ENCODE data around the gene LRP1B.
"Not testable (repeated sequence)": the region's sequence is repeated elsewhere in the genome, so short reads cannot be mapped to it uniquely, and the experiment has no call there.

Gene LRP1B

DNA sequence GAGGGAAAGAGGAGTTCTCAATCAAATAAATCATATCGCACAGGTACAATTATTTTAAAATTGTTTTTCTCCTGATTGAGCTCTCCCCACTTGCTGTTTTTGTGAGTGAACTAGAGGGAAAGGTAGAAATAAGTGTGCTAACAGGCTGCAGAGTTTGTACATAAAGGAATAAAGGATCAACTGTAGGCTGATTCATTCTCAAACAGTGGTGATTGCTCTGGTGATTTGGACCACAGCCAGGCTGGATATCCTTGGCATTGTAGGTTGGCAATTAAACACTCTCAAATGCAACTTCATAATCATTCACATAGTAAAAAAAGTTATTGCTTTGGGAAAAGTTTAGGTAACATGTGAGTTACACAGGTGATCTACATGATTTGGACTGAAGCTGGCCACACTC, 29.8 kb downstream of the LRP1B start:
- no peak for DNase-seq (ENCODE audit: low spot score)

DNA sequence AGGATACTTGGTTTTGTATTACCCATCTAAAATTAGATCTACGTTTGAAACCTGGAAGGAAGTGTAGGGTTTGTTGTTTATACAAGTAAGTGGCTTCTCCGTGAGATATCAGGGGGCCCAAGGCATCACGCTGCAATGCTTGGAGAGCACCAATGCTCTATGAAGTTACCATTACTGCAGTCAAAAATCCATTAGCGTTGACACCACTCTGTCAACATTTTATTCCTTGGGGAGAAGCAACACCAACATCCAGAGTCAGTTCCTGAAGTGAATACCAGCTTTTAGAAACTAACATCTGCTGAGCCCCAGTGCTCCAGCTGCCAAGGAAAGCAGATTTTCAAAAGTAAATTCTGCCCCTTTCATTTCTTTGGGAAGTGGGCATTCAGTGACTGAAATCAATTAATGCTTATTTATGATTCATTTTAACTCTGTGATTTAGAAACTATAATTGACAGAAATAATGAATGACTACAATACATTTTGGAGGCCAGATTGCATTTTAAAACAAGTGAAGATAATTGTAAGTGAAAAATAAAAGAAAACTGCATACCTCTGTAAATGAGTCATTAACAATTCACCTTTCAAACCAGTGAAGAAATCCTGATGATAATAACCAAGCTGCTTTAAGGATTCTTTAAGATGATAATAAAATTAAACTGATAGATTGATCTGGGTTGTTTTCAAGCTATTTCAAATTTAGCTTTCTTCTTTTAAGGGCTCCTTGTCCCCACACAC, 30.5 kb downstream of the LRP1B start:
- no peak for DNase-seq (ENCODE audit: low spot score)

DNA sequence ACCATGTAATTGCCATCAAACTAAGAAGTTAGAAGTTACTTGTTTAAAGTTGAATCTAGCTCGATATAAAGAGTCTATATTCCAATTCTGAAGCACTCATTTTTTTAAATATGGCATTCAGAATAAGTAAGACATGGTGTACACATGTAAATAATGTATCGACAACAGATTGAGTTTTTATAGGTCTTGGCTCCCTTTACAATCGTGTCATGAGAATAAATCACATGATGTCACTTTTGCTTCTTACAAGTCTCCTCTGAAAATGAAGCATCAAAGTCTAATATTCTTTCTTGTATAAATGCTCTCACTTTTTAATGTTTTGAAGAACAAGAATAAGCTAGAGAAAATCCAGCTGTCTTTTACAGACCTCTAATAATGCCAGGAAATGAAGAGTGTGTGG, 33.1 kb downstream of the LRP1B start:
- no peak for DNase-seq (ENCODE audit: low spot score)

- no peak for DNase-seq (ENCODE audit: low spot score)
These were observed 35.2 kb downstream of the LRP1B start for GRCh38 chr2:142095647-142096046.

- DNase-seq (ENCODE audit: low spot score), result no peak
These were observed 36.6 kb downstream of the LRP1B start for GRCh38 chr2:142094233-142094632.

DNA sequence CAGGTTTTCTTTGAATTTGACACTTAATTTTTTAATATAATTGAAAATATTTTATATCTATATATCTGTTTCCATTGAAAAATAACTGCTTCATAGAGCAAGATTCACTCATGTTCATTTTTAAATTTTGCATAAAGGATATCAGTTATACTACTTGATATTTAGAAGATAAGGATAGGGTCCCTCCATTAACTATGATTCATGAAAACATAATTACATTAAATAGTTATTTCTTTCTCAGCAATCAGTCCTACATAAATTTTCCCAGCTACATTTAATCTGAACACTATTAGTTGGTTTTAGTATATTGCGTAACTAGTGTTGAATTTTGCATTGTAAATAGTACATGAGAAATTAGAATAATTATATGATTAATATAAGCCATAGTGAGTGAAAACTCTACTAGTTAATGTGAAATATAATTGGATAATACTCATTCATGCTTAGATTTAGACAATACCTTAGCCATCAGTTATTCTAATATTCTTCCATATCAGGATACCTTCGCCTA, 42.7 kb downstream of the LRP1B start:
- no peak for DNase-seq (ENCODE audit: low spot score)

- not testable (repeated sequence) for DNase-seq (ENCODE audit: low spot score)
These were observed 43.2 kb downstream of the LRP1B start for GRCh38 chr2:142087585-142087984.

DNA sequence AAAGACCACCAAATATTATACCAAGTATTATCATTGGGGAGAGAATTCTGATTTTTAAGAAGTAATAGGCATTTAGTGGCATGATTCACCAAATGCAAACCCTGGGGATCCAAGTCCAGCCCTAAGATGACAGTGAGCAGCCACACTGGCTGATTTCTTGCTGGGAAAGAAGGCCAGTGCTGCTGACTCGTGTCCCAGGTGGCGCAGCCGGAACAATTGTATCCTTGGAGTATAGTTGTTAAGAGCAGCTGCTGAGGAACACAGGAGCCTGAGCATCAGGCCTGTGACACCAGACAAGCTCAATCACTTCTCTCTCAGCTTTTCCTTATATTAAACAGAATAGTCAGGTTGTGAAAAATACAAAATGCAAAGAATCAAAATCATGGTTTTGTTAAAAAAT, 48.4 kb downstream of the LRP1B start:
- no peak for DNase-seq (ENCODE audit: low spot score)

DNA sequence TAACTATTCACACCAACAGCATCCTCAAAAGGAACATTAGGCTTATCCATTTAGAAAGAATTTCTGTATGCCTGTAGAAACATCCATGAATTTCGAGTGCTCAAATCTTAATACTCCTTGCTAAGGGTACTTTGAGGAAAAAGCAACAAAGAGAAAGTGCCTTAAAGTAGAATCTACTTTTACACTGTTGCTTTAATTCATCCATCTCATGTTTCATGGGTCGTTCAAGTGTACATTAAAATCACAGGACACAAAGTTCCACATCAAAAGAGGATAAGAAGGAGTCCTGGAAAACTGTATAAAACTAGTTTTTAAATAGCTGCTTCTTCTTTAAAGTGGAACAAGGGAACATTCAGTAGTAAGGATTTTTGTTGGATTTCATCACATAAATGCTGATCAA, 54.5 kb downstream of the LRP1B start:
- DNase-seq (ENCODE audit: low spot score), result no peak

GRCh38 chr2:142075826-142076225, 55.0 kb downstream of the LRP1B start:
- DNase-seq (ENCODE audit: low spot score), result no peak

- no peak for DNase-seq (ENCODE audit: low spot score)
These were observed 61.4 kb downstream of the LRP1B start for GRCh38 chr2:142069251-142069888.

- DNase-seq (ENCODE audit: low spot score), result no peak
These were observed 65.1 kb downstream of the LRP1B start for GRCh38 chr2:142065700-142066099.

DNA sequence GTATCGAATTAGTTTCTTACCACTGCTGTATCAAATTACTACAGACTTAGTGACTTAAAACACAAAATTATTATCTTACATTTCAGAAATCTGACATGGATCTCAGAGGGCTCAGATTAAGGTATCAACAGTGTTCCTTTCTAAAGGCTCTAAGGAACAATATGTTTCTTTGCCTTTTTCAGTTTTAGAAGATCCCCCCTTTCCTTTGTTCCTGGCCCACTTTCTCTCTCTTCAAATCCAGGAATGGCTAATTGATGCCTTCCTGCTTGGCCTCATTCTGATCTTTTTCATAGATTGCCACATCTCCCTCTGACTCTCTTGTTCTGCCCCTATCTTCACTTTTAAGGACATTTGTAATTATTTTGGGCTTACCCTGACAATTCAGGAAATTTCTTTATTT, 65.7 kb downstream of the LRP1B start:
- DNase-seq (ENCODE audit: low spot score), result no peak

GRCh38 chr2:142061733-142062132, 69.1 kb downstream of the LRP1B start:
- DNase-seq (ENCODE audit: low spot score), result no peak

- no peak for DNase-seq (ENCODE audit: low spot score)
These were observed 72.7 kb downstream of the LRP1B start for GRCh38 chr2:142058149-142058548.

DNA sequence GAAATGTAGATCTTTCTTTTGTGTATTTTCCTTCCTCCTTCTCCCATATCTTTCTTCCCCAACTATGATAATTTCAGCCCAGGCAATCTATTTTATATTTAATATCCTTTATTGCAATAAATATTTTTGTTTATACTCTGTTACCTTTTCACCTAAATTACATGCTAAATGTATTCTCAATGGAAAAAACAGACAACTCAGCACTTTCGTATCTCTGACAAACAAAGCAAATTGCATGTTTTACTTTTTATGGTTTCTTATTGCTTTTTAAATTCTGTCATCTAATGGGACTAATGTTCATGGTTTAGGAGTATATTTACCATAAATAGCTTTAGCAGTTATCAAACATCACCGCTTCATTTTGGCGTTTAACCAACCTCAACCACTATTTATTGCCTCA, 74.0 kb downstream of the LRP1B start:
- no peak for DNase-seq (ENCODE audit: low spot score)

DNA sequence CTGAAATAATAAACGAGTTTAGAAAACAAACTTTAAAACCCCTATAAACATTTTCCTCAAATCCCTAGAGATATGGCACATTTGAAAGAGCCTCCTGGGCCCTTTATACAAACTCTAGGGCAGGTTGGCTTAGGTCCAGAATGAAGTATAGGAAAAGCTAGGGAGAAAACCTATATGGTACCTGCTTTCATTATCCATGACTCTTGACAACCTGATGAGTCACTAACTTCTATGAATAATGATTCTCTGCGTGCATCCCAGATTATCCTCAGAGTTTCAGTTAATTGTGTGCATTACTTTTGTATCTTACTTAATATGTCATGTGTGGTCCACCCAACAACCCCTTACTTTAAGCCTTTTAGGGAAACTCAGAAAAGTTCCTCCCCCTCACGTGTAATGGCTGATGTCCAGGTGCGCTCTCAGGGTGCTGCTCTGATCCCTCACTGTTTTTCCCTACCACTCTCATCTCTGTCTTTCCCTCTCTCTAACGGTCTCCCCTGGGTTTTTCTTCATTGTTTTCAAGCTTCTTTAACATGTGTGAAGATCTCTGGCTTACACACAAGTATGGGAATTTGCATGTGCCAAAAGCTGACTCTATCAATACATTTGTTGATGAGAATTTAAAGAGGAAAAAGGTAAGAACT, 78.5 kb downstream of the LRP1B start:
- DNase-seq (ENCODE audit: low spot score), result no peak

- no peak for DNase-seq (ENCODE audit: low spot score)
These were observed 82.2 kb downstream of the LRP1B start for GRCh38 chr2:142048581-142048980.

- no peak for DNase-seq (ENCODE audit: low spot score)
These were observed 85.2 kb downstream of the LRP1B start for GRCh38 chr2:142045641-142046040.

DNA sequence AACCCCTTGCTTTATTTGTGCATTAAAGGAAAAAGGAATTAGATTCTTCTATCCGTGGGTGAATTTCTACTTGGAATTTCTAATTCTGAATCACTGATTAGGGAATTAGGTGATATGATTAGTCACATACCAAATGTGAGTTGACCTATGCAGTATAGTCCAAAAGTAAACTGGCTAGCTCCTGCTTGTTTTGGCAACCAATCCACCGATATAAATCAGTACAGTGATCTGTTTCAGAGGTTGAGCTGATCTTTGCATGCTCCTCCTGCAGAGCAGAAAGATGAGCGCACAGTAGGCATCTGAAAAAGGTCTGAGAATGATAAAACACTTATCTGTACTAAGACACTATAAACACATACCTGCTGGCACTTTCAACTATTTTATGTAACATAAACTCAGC, 86.6 kb downstream of the LRP1B start:
- DNase-seq (ENCODE audit: low spot score), result no peak

- DNase-seq (ENCODE audit: low spot score), result no peak
These were observed 88.1 kb downstream of the LRP1B start for GRCh38 chr2:142042536-142043199.

DNA sequence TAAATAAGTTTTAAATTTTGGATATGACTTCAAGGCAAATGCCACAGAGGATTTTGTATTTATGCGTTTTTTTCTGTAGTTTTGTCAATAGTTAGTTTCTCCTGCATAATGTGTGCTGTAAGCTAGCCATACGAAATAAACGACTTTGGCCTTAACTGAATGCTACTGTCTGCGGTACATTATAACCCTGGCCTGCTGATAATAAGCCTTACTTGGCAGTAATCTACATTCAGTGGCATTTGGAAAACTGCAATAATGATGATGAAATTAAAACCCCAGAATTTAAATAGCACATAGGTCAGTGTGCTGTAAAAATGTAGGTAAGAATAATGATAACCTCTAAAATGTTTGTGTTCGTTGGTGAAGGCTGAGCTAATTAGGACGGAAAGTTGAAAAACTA, 88.8 kb downstream of the LRP1B start:
- DNase-seq (ENCODE audit: low spot score), result no peak

DNA sequence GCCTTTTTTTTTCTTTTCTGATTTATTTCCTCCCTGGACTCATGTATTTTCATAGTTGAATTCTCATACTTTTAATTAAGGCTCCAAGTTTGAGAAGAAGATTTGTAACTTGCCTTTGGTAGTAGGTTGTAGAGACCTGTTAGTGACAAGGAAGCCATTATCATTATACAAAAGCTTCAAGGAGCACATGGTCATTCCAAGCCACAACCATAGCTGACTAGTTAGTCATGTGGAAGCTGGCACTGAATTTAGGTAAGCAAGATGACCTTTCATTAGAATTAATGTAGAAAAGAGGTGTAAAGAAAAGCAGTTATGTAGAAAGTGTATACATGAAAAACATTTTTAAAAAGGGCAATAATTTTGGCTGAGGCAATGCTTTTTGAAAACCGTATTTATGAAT, 89.7 kb downstream of the LRP1B start:
- DNase-seq (ENCODE audit: low spot score), result no peak

All from germinal center (tissue), 1 donor.